HG02870 (cell line): ENCODE data around the gene CD44.
A peak's percentile ranks its signal among the peaks of the same experiment; 100 is the strongest.

Experiments
- ATAC-seq: cut with Tn5 transposase; IDR thresholded peaks from one replicate; pipeline ENCODE4 v1.9.1; 2021; ENCODE audit warnings: mild to moderate bottlenecking, moderate library complexity; ENCODE audit not compliant: unreplicated experiment

Gene CD44

DNA sequence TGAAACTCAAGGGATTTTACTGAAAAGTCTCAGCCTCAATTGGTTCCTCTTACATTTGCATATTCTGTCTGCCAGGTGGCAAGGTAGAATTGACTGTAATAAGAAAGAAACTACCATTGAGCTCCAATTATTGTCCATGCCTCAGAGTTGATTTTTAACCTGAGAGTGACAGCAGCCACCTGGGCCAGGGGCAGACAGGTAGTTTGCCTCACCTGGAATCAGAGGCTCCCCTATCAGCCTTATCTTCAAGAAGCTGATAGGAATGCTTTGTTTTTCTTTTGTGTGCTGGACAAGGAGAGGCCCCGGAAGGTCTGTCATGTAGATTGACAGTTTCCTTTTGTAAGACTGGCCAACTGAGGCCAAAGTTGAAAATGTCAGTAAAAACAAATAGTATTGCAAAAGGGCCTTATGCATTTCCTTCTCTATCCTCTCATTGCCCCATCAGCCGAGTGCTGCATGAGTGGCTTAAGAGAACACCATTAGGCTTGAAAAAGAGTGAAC, 34.1 kb downstream of the CD44 start:
- ATAC-seq: peak; percentile 54

GRCh38 chr11:35173616-35174566, 34.9 kb downstream of the CD44 start:
- no peak for ATAC-seq

DNA sequence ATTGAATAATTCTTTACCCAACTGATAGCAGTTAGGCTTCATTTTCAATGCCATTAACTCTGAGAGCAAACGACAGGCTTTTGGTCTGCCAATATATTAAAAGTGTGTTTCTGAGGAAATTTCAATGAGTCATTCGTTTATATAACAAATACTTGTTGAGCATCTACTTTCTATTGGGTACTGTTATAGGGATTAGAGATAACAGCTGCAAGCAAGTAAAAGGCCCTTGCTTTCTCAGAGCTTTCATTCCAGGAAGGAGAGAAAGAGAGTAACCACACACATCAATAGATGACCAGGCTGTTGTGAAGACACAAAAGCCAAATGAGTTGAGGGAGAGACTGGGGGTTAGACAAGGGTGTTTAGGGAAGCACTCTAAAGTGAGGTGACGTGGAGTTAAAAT, 35.7 kb downstream of the CD44 start:
- ATAC-seq: no peak

DNA sequence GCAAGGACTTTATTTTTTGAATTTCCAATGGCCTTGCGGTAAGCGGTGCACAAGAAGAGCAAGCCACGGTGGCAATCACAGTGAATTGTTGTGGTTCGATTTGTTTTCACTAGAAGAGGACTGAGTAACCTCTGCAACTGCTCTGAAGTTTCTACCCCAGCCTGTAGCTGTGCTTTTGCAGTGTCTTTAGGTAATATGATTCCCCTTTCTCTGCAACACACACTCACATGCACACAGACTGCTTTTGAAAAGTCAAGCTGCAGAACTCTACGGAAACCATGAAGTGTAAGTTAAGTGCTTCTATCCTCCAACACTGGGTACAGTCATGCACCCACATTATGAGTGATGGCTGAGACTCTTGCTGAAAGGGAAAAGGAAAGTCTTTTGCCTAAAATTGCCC, 38.4 kb downstream of the CD44 start:
- ATAC-seq: no peak

- no peak for ATAC-seq
Observed at GRCh38 chr11:35178067-35178805, 39.3 kb downstream of the CD44 start.

GRCh38 chr11:35178873-35179272, 39.9 kb downstream of the CD44 start:
- ATAC-seq: no peak

- no peak for ATAC-seq
Observed at GRCh38 chr11:35179466-35180135, 40.6 kb downstream of the CD44 start.

- ATAC-seq: no peak
Observed at GRCh38 chr11:35180317-35181233, 41.6 kb downstream of the CD44 start.

- ATAC-seq: peak; percentile 74
Observed at GRCh38 chr11:35182317-35182939, 43.5 kb downstream of the CD44 start.

DNA sequence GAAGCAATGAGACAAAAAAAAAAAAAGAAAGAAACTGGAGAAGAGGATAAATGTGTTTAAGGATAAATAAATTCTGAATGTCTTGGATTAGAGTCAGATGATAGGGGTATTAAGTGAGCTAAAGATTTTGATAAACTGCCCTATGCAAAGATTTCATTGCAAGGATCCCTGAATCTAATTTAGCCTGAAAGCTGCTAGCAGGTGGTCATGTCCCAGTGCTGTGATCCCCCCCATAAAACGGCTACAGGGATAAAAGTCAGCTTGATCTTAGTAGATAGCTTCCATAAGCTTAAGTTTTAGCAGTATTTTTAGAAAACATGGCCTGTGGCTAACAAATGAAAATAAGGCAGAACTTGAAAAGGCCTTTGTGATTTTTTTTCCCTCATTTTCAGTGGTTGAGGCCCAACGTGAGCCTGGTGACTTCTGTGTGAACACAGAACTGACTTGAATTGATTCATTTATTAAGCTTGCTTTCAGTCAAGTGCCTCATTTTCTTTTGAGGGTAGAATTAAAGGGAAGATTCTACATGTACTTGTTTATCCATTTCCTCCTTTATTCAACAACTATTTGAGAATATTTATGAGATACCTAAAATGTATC, 44.5 kb downstream of the CD44 start:
- no peak for ATAC-seq

DNA sequence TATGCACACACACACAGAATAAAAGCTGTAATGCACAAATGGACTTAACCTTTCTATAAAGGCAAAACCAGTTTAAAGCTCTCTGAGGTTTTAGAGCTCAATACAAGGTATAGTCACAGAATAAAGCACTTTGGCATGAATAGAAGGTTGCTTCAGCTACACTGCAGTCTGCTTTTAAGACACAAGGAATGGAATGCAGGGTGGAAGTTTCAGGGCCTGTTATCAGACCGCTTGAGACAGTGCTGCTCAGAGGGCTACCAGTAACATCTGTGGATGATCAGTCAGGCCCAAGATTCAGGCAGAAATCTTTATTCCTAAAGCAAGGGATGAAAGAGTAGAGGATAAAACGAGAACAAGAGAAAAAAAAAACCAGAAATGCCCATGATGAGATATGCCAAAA, 46.7 kb downstream of the CD44 start:
- ATAC-seq: no peak

- no peak for ATAC-seq
Observed at GRCh38 chr11:35187996-35188395, 49.0 kb downstream of the CD44 start.

GRCh38 chr11:35190804-35191348, 51.9 kb downstream of the CD44 start:
- ATAC-seq: no peak

- no peak for ATAC-seq
Observed at GRCh38 chr11:35192347-35192746, 53.4 kb downstream of the CD44 start.

DNA sequence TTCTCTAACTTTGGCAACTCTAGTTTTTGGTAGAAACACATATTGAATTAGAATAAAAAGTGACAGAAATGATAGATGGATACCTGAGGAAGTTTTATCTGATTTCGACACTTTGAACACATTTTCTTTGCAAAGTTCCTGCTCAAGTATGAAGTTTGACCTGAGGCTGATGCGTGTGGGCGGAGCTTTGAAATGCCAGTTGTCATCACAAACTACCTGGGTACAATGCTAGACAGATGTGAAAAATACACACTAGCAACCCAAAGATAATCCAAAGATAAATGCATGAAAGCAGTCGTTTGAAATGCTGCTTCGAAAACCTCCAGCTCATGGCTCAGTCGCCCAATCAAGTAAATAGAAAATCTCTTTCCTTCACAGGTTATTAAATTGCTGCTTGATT, 54.8 kb downstream of the CD44 start:
- no peak for ATAC-seq

DNA sequence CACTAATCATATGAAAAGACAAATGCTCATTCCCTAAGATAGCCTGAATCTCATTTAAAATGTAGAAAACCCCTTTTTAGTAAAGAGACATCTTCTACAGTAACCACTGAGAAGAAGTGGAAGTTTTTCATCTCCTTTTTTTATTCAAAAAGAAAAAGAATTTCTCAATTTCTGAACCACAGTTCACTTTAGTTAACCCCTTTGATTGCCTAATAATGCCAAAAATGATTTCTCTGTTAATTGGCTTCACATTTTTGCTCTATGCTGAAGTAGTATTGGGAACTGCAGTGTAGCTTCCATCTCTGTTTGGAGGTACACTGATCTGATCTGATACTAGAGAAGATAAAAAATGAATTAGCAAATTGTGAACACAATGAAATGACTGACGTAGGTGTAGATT, 58.3 kb downstream of the CD44 start:
- no peak for ATAC-seq

DNA sequence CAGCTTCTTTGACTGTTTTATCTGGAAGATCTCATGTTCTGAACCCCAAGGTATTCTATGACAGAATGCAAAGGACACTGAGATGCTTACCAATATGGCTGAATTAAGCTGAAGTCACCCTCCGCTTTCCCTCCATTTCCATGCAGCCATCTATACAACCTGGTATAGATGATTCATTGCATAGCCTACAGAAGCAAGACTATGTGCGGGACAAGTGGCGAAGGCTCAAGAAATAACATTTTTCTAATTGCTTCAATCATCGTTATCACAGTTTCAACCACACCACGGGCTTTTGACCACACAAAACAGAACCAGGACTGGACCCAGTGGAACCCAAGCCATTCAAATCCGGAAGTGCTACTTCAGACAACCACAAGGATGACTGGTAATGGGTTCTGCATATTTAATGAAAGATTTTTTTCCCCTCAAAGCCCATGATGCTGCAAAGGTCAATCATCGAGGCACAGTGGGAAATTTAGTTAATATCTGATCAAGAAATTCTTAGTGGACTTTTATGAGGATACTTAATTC, 61.9 kb downstream of the CD44 start:
- ATAC-seq: no peak

DNA sequence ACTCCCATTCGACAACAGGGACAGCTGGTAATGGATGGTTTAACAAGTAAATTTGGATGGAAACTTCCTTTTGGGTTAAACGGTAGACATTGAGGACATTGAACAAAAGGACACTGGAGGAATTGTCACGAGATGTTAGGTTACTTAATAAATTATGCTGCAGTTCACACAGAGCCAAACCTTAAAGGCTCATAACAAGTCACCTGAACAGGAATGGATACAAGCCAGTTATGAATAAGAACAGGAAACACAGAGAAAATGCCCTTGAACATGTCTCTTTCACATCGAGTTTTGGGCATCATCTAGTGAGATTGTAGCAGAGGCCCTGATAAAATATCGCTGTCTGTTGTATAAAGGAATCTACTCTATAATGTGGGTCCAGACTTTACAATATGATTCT, 65.6 kb downstream of the CD44 start:
- ATAC-seq: no peak

GRCh38 chr11:35206616-35207015, 67.6 kb downstream of the CD44 start:
- ATAC-seq: no peak
